Gastroesophageal sphincter (tissue), 4 donors: ENCODE measurements around the gene MTFR1L. TPM values are rescaled to one million over a fixed set of nuclear protein-coding genes. Genes with fewer than 3 reads are reported as not detected.
A peak's percentile ranks its signal among the peaks of the same experiment; 100 is the strongest.

ENCODE experiments used
- ATAC-seq: fragments of 150-250 bp; one replicate; pipeline ENCODE4 v1.9.1; 2016; ENCODE audit warnings: mild to moderate bottlenecking, moderate library complexity
- H3K27ac ChIP-seq, 4 donors: fragments of 200-600 bp; sonication (generic) in 3 of 4; 1 replicate in 3 of 4; 2 replicates in 1 of 4; pipeline ENCODE4 v1.5.1; 2016 to 2019
- H3K27me3 ChIP-seq: fragments of 200-600 bp; sonication (generic); one replicate; pipeline ENCODE4 v1.5.1; 2019
- H3K36me3 ChIP-seq, 2 donors: fragments of 200-600 bp; sonication (generic); one replicate each; pipeline ENCODE4 v1.5.1; 2019; ENCODE audit warnings: control low read depth in 1 of 2
- H3K4me1 ChIP-seq, 3 donors: fragments of 200-600 bp; sonication (generic); 1 replicate in 2 of 3; 2 replicates in 1 of 3; pipeline ENCODE4 v1.5.1; 2016 to 2019; ENCODE audit warnings: control low read depth in 2 of 3
- H3K4me3 ChIP-seq, 2 donors: fragments of 200-600 bp; sonication (generic); one replicate each; pipeline ENCODE4 v1.5.1; 2019; ENCODE audit warnings: mild to moderate bottlenecking in 1 of 2, moderate library complexity in 1 of 2
- H3K9me3 ChIP-seq, 3 donors: fragments of 200-600 bp; sonication (generic); one replicate each; pipeline ENCODE4 v1.5.1; 2017 to 2019; ENCODE audit warnings: control low read depth in 2 of 3
- CTCF ChIP-seq, 4 experiments: fragments of 200-600 bp in 2 of 4; fragments of 450-650 bp in 2 of 4; sonication (generic) in 1 of 4; IDR thresholded peaks; one replicate each; pipeline ENCODE4 v1.5.1; 2017 to 2019; ENCODE audit warnings: antibody characterized with exemption in 4 of 4, mild to moderate bottlenecking in 2 of 4, moderate library complexity in 2 of 4
- EP300 ChIP-seq: sonication (generic); formaldehyde crosslinking; IDR thresholded peaks from one replicate; pipeline ENCODE4 v1.6.1; 2017; ENCODE audit warnings: antibody characterized with exemption, mild to moderate bottlenecking
- POLR2A ChIP-seq, 2 donors: fragments of 450-650 bp; IDR thresholded peaks; one replicate each; pipeline ENCODE4 v1.6.1; 2017; ENCODE audit warnings: antibody characterized with exemption in 2 of 2, mild to moderate bottlenecking in 2 of 2, moderate library complexity in 1 of 2
- POLR2AphosphoS5 ChIP-seq: sonication (generic); formaldehyde crosslinking; IDR thresholded peaks from one replicate; pipeline ENCODE4 v1.6.1; 2017; ENCODE audit warnings: antibody characterized with exemption
- WGBS, 2 donors: methylation state at CpG; one replicate each; pipeline ENCODE4 v1.1.5; 2018; ENCODE audit warnings: low coverage in 1 of 2; 5-methylcytosine and 5-hydroxymethylcytosine counted together
- total RNA-seq, 4 donors: library from RNA; depleted of rRNA; stranded (reverse); fragments of >200 nt; gene quantifications; one replicate each; pipeline ENCODE4 v1.1.0, GENCODE V29; 2016

MTFR1L gene
- total RNA-seq, 4 donors from 2014 or later = 83.2 to 128 (median 101) TPM

- TF ChIP-seq POLR2AphosphoS5 (no peak), EP300 (no peak), POLR2A (IDR thresholded peaks at IDR 0.05) (no peak), CTCF (IDR thresholded peaks at IDR 0.05) (no peak)
- H3K27me3 ChIP-seq = no peaks in the 10 kb centered on the region
- ATAC-seq = no peak
- 40 to 62% methylated on average over 4 of the region's 5 CpGs for WGBS, 2 donors
- H3K27ac ChIP-seq = peak overlapping the region in 3 of 4 donors; percentile 95 to 97 (median 96)
- H3K9me3 ChIP-seq = no peaks in the 10 kb centered on the region
- peak overlapping the region in 1 of 2 donors; percentile 96 for H3K4me3 ChIP-seq
- H3K4me1 ChIP-seq = peaks cover 0 to 77% (median 26%) of the 10 kb centered on the region in 3 donors
- peaks cover 0 to 30% of the 10 kb centered on the region in 2 donors for H3K36me3 ChIP-seq
Measured at GRCh38 chr1:25821630-25822091, 1.9 kb downstream of the MTFR1L start.

- H3K27ac ChIP-seq = no peak overlapping the region
- WGBS, 2 donors = 40 to 68% methylated on average over 1 to 2 of the region's 2 CpGs
- H3K9me3 ChIP-seq = no peaks in the 10 kb centered on the region
- no peak for ATAC-seq
- peaks cover 7 to 66% of the 10 kb centered on the region in 2 donors for H3K36me3 ChIP-seq
- no peak for TF ChIP-seq POLR2AphosphoS5
- H3K4me3 ChIP-seq = no peak overlapping the region
- H3K27me3 ChIP-seq = no peaks in the 10 kb centered on the region
- H3K4me1 ChIP-seq = peaks cover 0 to 58% (median 14%) of the 10 kb centered on the region in 3 donors
Measured at GRCh38 chr1:25825605-25826004, 5.9 kb downstream of the MTFR1L start.

GRCh38 chr1:25826571-25826970 lies 6.8 kb downstream of the MTFR1L start:
- no peak for ATAC-seq
- peaks cover 13 to 76% of the 10 kb centered on the region in 2 donors for H3K36me3 ChIP-seq
- H3K4me3 ChIP-seq = no peak overlapping the region
- peaks cover 0 to 49% (median 6%) of the 10 kb centered on the region in 3 donors for H3K4me1 ChIP-seq
- TF ChIP-seq CTCF (IDR thresholded peaks at IDR 0.05) = no peak
- no peak for TF ChIP-seq EP300
- no peak for TF ChIP-seq POLR2A (IDR thresholded peaks at IDR 0.05)
- TF ChIP-seq POLR2AphosphoS5 = no peak
- 100% methylated on average over 1 of the region's 10 CpGs; no CpG with 5 or more reads in 1 of the 2 donors for WGBS, 2 donors
- H3K27ac ChIP-seq = no peak overlapping the region
- no peaks in the 10 kb centered on the region for H3K9me3 ChIP-seq
- H3K27me3 ChIP-seq = no peaks in the 10 kb centered on the region

DNA sequence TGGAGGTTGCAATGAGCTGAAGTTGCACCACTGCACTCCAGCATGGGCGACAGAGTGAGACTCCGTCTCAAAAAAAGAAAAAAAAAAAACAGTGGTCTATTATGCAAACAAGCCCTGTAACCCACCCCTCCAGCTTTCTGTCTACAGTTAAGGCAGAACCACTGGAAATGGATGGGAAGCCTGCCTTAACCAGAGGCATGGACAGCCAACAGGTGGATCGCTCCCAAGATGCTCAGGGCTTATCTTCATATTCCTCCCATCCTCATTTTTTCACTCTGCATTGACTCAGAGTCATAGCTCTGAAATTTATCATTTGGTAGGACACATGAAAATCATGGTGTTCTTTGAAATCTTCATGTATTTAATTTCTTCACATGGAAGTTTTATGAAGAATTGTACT lies 8.7 kb downstream of the MTFR1L start:
- no peak for TF ChIP-seq POLR2A (IDR thresholded peaks at IDR 0.05)
- TF ChIP-seq POLR2AphosphoS5 = no peak
- no peak for TF ChIP-seq EP300
- TF ChIP-seq CTCF (IDR thresholded peaks at IDR 0.05) = no peak
- Histone ChIP-seq H3K9me3 (no peaks in the 10 kb centered on the region), H3K4me3 (no peak overlapping the region), H3K27me3 (no peaks in the 10 kb centered on the region), H3K36me3 (peaks cover 13 to 88% of the 10 kb centered on the region in 2 donors), H3K27ac (no peak overlapping the region), H3K4me1 (peaks cover 0 to 32% (median 0%) of the 10 kb centered on the region in 3 donors)
- ATAC-seq = no peak
- WGBS, 2 donors = 40 to 49% methylated on average over 2 to 3 of the region's 3 CpGs

DNA sequence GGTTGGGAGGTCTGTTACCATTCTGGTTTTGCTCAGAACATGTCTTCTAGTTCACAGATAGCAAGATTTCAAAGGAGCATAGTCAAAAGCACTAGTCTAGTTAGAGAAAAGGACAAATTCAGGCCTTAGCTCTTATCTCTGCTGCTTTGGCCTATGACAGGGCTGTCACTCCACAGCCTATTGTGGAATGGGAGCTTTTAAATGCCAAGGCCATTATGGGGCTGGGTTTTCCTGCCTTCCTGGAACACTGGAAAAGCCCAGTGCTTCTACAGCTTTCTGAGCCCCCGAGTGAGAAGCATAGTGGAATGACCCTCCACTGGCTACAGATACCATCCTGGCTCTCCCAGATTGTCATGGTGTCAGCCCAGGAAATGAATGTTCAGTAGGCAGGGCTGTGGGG lies 9.3 kb downstream of the MTFR1L start:
- TF ChIP-seq CTCF (IDR thresholded peaks at IDR 0.05) (no peak), POLR2AphosphoS5 (no peak), EP300 (no peak), POLR2A (IDR thresholded peaks at IDR 0.05) (no peak)
- WGBS, 2 donors = 50 to 57% methylated on average over 1 of the region's 1 CpG

More for the DNA sequence above, 9.3 kb downstream of the MTFR1L start:
- Histone ChIP-seq H3K9me3 (no peaks in the 10 kb centered on the region), H3K36me3 (peaks cover 13 to 88% of the 10 kb centered on the region in 2 donors), H3K4me3 (no peak overlapping the region), H3K4me1 (peaks cover 0 to 26% (median 0%) of the 10 kb centered on the region in 3 donors), H3K27me3 (no peaks in the 10 kb centered on the region), H3K27ac (no peak overlapping the region)
- no peak for ATAC-seq
